B cell (primary cell): Measurements from ENCODE around the gene SYTL4. TPM values are rescaled to one million over a fixed set of nuclear protein-coding genes. Genes with fewer than 3 reads are reported as not detected.

Experiments
- ATAC-seq: fragments of 200-7000 bp; cut with Tn5 transposase; one replicate; pipeline ENCODE4 v1.10.0; 2021; ENCODE audit warnings: low read depth, mild to moderate bottlenecking, moderate number of reproducible peaks, moderate library complexity
- CTCF ChIA-PET: fragments of 350-600 bp; sonication (Branson Sonifier 250); formaldehyde crosslinking; loops from one replicate; lab custom pipeline; 2021; ENCODE audit warnings: antibody characterized with exemption, inconsistent platforms; lab: Charles Lee
- POLR2A ChIA-PET: fragments of 350-600 bp; sonication (Branson Sonifier 250); formaldehyde crosslinking; loops from one replicate; lab custom pipeline; 2021; ENCODE audit warnings: antibody characterized with exemption; lab: Charles Lee
- DNase-seq: peaks from one replicate; pipeline ENCODE4 v3.0.0; 2013
- H2AFZ ChIP-seq: 2 replicates; pipeline ENCODE4 v1.6.1; 2012; ENCODE audit warnings: mild to moderate bottlenecking, low read depth, low read length; ENCODE audit not compliant: insufficient read depth, poor library complexity, severe bottlenecking
- H3K27ac ChIP-seq, 2 donors: 1 replicate in 1 of 2; 2 replicates in 1 of 2; pipeline ENCODE4 v1.5.1; 2012 to 2013; ENCODE audit warnings: low read length in 2 of 2, mild to moderate bottlenecking in 2 of 2, moderate library complexity in 1 of 2
- H3K27me3 ChIP-seq, 4 experiments: fragments of 200-600 bp in 1 of 4; sonication (generic) in 1 of 4; replicated peaks in 1 of 4; 1 replicate in 2 of 4; 2 replicates in 2 of 4; pipeline versions ENCODE4 v1.6.1 to v1.7.0; 2013 to 2016; ENCODE audit warnings: low read length in 3 of 4, mild to moderate bottlenecking in 2 of 4, mixed read lengths in 1 of 4, moderate library complexity in 1 of 4; ENCODE audit not compliant: insufficient read depth in 4 of 4, control insufficient read depth in 3 of 4; ENCODE audit errors: control extremely low read depth in 1 of 4
- H3K36me3 ChIP-seq, 2 experiments: replicated peaks in 1 of 2; 1 replicate in 1 of 2; 2 replicates in 1 of 2; pipeline versions ENCODE4 v1.6.1 to v1.7.1; 2013; ENCODE audit warnings: low read length in 1 of 2; ENCODE audit not compliant: insufficient read depth in 2 of 2, control insufficient read depth in 1 of 2; ENCODE audit errors: control extremely low read depth in 1 of 2, extremely low read depth in 1 of 2
- H3K4me1 ChIP-seq, 2 donors: fragments of 200-600 bp in 1 of 2; sonication (generic) in 1 of 2; 1 replicate in 1 of 2; 2 replicates in 1 of 2; pipeline versions ENCODE4 v1.5.1 to v1.6.1; 2013 to 2017; ENCODE audit warnings: low read length in 2 of 2; ENCODE audit not compliant: control insufficient read depth in 2 of 2, insufficient read depth in 2 of 2
- H3K4me2 ChIP-seq: replicated peaks from 2 replicates; pipeline ENCODE3; 2012; ENCODE audit warnings: mild to moderate bottlenecking, low read depth, low read length; ENCODE audit not compliant: poor library complexity, severe bottlenecking
- H3K4me3 ChIP-seq, 5 experiments: fragments of 200-600 bp in 1 of 5; sonication (generic) in 1 of 5; 1 replicate in 3 of 5; 2 replicates in 2 of 5; pipeline versions ENCODE4 v1.5.1 to v1.7.0; 2011 to 2016; ENCODE audit warnings: low read length in 4 of 5, mild to moderate bottlenecking in 4 of 5, low read depth in 2 of 5, control low read depth in 1 of 5, moderate library complexity in 1 of 5; ENCODE audit not compliant: insufficient read depth in 1 of 5; ENCODE audit errors: control extremely low read depth in 1 of 5, extremely low read depth in 1 of 5
- H3K79me2 ChIP-seq: fragments of 200-600 bp; sonication (generic); one replicate; pipeline ENCODE4 v1.6.0; 2016; ENCODE audit warnings: low read length; ENCODE audit not compliant: control insufficient read depth, insufficient read depth
- H3K9ac ChIP-seq: fragments of 200-600 bp; sonication (generic); 2 replicates; pipeline ENCODE4 v1.6.1; 2017; ENCODE audit warnings: mild to moderate bottlenecking, low read length, moderate library complexity
- H3K9me3 ChIP-seq, 3 donors: one replicate each; pipeline versions ENCODE4 v1.6.1 to v1.7.1; 2013; ENCODE audit warnings: low read length in 2 of 3; ENCODE audit not compliant: control insufficient read depth in 2 of 3, insufficient read depth in 1 of 3; ENCODE audit errors: control extremely low read depth in 1 of 3
- H4K20me1 ChIP-seq: 2 replicates; pipeline ENCODE4 v1.6.0; 2012; ENCODE audit warnings: mild to moderate bottlenecking, low read length; ENCODE audit not compliant: insufficient read depth, control insufficient read depth, poor library complexity, severe bottlenecking
- H3K27ac Mint-ChIP-seq: one replicate; pipeline ENCODE4 v1.8.0; 2021; ENCODE audit warnings: mixed read lengths
- H3K27me3 Mint-ChIP-seq: one replicate; pipeline ENCODE4 v1.8.0; 2021; ENCODE audit warnings: mixed read lengths
- H3K4me1 Mint-ChIP-seq: one replicate; pipeline ENCODE4 v1.8.0; 2021; ENCODE audit warnings: mixed read lengths
- H3K4me3 Mint-ChIP-seq: one replicate; pipeline ENCODE4 v1.8.0; 2021; ENCODE audit warnings: mixed read lengths
- H3K9me3 Mint-ChIP-seq: one replicate; pipeline ENCODE4 v1.8.0; 2022; ENCODE audit warnings: mixed read lengths; ENCODE audit not compliant: insufficient read depth
- EZH2 ChIP-seq: IDR thresholded peaks from 2 replicates; pipeline ENCODE4 v1.6.1; 2012; ENCODE audit warnings: borderline replicate concordance, low read depth, mild to moderate bottlenecking, moderate library complexity, low read length; ENCODE audit not compliant: insufficient read depth, poor library complexity, severe bottlenecking
- WGBS: methylation state at CpG from one replicate; pipeline ENCODE4 v1.1.5; 2013; ENCODE audit warnings: missing lambda C conversion rate; ENCODE audit not compliant: insufficient coverage; 5-methylcytosine and 5-hydroxymethylcytosine counted together
- intact Hi-C: fragments of 100-400 bp; cut with micrococcal nuclease; formaldehyde crosslinking; loops from one replicate; pipeline ENCODE4 v1.10.0; 2022
- polyA plus RNA-seq: library from polyadenylated mRNA; depleted of rRNA; stranded (reverse); fragments of >200 nt; gene quantifications from 2 replicates; pipeline ENCODE4 v1.2.3, GENCODE V29; 2012
- total RNA-seq, 2 donors: library from RNA; stranded (reverse); fragments of 120-200 nt in 1 of 2; gene quantifications; 1 replicate in 1 of 2; 2 replicates in 1 of 2; pipeline versions ENCODE4 v1.2.3 to v1.2.4, GENCODE V29; 2013 to 2022
- TF ChIP-seq, protein P1 (sequence below): fragments of 200-600 bp; IDR thresholded peaks from one replicate; pipeline ENCODE4 v1.8.0; 2022; ENCODE audit warnings: antibody characterized with exemption, mild to moderate bottlenecking

SYTL4 gene
- total and polyA plus RNA-seq, 2 donors (not counting 1 experiment from before 2014, with no cell fraction given) = 0.16 TPM; not detected in 1

DNA sequence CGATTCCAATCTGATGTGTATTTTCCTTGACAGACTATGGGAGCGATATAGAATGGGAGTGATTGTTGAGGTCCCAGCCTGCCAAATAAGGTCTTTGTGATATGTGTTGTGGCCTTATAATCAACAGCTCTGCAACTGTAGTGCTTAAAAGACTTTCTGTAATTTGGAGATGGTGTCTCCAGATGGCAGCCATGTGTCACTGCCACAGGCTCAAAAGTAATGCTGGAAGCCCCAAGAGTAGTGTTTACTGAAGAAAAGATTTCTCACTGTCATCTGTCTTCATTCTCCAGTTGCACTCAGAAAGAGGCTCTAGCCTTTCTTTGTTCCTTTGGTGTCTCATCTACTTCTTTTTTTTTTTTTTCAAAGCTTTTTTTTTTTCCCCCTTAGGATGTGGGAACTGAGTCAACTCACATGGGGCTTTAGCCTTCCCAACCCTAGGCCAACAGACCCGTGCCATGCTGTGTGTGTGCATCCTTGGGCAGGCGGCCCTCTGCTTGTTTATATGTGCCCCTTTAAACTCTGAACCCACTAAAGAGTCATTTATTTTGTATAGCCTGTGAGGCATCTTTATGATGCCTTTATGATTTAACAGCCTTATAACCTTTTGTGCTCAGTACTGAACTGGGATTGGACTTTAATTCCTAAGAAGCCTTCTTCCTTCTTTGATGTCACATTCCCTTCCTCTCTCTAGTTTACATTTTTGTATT is 72.3 kb downstream of the SYTL4 start:
- H3K27ac Mint-ChIP-seq = no peak overlapping the region

DNA sequence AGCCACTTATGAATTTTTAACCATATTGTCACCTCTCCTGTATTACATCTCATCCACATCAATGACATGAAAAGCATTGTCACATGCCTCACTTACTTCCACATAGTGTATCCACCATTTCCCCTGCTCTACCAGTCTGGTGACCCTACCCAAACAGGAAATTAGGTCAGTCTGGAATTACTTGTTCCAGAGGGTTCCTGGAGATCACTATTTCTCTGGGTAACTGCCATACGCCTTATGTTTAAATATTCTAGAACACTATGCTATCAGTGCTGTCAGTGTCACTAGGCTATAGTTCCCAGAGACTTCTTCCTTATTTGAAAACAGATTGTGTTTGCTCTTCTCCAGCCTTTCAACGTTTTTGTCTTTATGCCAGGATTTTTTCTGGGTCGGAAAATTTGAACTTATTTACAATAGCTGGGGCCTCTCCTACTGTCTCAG is 73.0 kb downstream of the SYTL4 start:
- no peaks in the 10 kb centered on the region for H3K27me3 ChIP-seq
- ChIA-PET POLR2A (no interaction called here), CTCF (no interaction called here)
- H3K4me2 ChIP-seq = no peak overlapping the region
- TF ChIP-seq, protein P1, sequence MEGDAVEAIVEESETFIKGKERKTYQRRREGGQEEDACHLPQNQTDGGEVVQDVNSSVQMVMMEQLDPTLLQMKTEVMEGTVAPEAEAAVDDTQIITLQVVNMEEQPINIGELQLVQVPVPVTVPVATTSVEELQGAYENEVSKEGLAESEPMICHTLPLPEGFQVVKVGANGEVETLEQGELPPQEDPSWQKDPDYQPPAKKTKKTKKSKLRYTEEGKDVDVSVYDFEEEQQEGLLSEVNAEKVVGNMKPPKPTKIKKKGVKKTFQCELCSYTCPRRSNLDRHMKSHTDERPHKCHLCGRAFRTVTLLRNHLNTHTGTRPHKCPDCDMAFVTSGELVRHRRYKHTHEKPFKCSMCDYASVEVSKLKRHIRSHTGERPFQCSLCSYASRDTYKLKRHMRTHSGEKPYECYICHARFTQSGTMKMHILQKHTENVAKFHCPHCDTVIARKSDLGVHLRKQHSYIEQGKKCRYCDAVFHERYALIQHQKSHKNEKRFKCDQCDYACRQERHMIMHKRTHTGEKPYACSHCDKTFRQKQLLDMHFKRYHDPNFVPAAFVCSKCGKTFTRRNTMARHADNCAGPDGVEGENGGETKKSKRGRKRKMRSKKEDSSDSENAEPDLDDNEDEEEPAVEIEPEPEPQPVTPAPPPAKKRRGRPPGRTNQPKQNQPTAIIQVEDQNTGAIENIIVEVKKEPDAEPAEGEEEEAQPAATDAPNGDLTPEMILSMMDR = no peak
- TF ChIP-seq EZH2 = no peak
- no peak overlapping the region for H3K27ac ChIP-seq
- Mint-ChIP-seq H3K27ac (no peak overlapping the region), H3K4me1 (peaks cover 7% of the 10 kb centered on the region), H3K9me3 (no peaks in the 10 kb centered on the region), H3K4me3 (no peak overlapping the region), H3K27me3 (peaks cover 23% of the 10 kb centered on the region)
- WGBS = 40% methylated on average over 1 of the region's 3 CpGs
- H3K9me3 ChIP-seq = no peaks in the 10 kb centered on the region
- H3K4me1 ChIP-seq = no peaks in the 10 kb centered on the region
- H3K9ac ChIP-seq = no peak overlapping the region
- H3K4me3 ChIP-seq = no peak overlapping the region
- H2AFZ ChIP-seq = no peak overlapping the region
- H4K20me1 ChIP-seq = no peaks in the 10 kb centered on the region
- H3K36me3 ChIP-seq = no peaks in the 10 kb centered on the region
- ATAC-seq (no peak), DNase-seq (no peak)
- H3K79me2 ChIP-seq = no peaks in the 10 kb centered on the region
- intact Hi-C loops = no loop called here

More for the DNA sequence above, 72.3 kb downstream of the SYTL4 start:
- CTCF ChIA-PET = no interaction called here
- Histone ChIP-seq H3K4me3 (no peak overlapping the region), H3K9me3 (no peaks in the 10 kb centered on the region), H3K4me1 (no peaks in the 10 kb centered on the region), H3K36me3 (no peaks in the 10 kb centered on the region), H2AFZ (no peak overlapping the region), H3K27me3 (no peaks in the 10 kb centered on the region), H3K9ac (no peak overlapping the region), H4K20me1 (no peaks in the 10 kb centered on the region), H3K27ac (no peak overlapping the region), H3K79me2 (no peaks in the 10 kb centered on the region), H3K4me2 (no peak overlapping the region)
- TF ChIP-seq EZH2 = no peak
- TF ChIP-seq, protein P1 = no peak
- intact Hi-C loops = no loop called here
- POLR2A ChIA-PET = no interaction called here
- H3K9me3 Mint-ChIP-seq = no peaks in the 10 kb centered on the region
- peaks cover 7% of the 10 kb centered on the region for H3K4me1 Mint-ChIP-seq
- DNase-seq (no peak), ATAC-seq (no peak)
- H3K4me3 Mint-ChIP-seq = no peak overlapping the region
- no CpG with 5 or more reads among the region's 4 CpGs for WGBS
- H3K27me3 Mint-ChIP-seq = peaks cover 23% of the 10 kb centered on the region
